HG02610 (cell line): ENCODE measurements around the gene USP37.

Experiments used
- ATAC-seq: cut with Tn5 transposase; IDR thresholded peaks from one replicate; pipeline ENCODE4 v1.9.1; 2021; ENCODE audit warnings: mild to moderate bottlenecking, moderate library complexity; ENCODE audit not compliant: unreplicated experiment

The USP37 gene

DNA sequence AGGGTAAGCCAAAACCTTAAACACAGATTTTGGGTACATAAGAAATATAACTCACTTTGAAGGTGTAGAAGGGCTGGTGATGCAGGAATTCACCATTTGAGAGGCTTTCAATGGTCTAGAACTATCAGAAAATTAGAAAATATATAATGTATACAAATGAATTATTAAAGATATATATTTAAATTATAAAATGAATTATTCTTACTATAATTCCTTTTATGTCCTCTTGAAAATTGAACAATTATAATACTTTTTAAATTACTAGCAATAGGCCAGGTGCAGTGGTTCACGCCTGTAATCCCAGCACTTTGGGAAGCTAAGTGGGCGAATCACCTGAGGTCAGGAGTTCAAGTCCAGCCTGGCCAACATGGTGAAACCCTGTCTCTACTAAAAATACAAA is 88.6 kb downstream of the USP37 start:
- no peak for ATAC-seq

DNA sequence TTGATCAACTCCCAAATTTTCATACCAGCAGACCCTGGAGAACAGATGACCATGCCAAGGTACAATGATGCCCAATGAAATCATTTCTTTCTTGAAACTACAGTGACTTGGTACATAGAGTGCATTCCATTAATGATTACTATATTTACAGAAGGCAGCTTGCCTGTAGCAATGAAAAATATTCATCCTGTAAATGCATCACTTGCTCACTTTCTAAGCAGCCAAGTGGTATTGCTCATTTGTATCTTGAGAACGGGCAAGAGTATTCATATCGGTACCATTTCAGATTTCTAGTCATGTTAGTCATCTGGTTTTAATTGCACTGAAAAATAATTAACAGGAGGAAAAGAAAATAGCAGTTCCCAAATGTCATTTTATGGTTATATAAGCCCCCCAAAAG is 89.6 kb downstream of the USP37 start:
- ATAC-seq = no peak

DNA sequence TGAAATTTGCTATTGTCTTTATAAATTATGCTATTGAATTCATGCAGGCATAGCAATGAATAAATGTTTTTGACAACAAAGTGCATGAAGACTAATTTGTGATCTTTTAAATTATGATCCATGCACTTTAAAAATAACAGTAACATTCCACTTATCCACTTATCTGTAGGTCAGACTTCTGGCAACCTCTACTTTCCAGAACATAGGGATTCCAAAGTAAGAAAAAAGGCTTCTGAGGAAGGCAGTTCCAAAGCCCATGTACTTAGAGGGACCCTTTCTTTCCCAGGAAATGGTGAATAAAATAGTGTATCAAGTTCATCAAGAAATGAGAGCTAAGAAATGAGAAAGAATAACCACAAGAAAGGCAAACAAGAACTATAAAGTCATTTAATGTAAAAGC is 90.9 kb downstream of the USP37 start:
- no peak for ATAC-seq

DNA sequence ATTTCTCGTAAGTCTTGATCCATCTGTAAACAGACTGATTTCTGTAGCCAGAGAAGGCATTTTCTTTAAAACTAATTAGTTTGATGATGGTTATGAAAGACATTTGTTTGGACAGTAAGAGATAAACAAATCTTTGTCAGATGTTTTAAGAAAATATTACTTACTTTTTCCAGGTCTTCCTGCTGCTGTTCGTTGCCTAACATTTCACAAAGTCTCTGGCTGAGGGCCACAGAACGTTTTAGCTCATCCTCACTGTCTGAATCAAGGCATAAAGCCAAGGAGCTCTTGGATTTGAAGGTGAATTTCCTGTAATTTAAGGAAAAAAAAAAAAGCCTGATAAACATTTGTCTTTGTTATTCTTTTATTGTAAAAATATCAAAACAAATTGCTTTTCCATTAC is 91.5 kb downstream of the USP37 start:
- ATAC-seq = no peak

DNA sequence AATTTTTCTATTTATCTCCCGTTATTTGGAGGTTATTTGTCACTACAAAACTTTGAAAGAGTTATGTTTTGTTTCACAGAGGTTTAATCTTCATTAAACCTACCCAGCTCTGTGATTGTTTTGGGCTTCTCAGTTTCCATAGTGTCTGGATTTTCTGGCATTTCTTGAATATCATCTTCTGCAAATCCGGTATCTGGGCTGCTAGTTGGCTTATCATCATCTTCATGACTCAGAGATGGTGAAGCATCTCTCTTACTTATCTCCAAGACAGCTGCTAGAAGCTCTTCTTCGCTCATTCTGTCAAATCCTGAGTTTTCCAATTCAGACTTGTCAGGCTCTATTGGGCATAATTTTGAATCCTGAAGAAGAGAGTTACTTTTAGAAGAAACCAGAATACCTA is 93.6 kb downstream of the USP37 start:
- ATAC-seq = no peak

DNA sequence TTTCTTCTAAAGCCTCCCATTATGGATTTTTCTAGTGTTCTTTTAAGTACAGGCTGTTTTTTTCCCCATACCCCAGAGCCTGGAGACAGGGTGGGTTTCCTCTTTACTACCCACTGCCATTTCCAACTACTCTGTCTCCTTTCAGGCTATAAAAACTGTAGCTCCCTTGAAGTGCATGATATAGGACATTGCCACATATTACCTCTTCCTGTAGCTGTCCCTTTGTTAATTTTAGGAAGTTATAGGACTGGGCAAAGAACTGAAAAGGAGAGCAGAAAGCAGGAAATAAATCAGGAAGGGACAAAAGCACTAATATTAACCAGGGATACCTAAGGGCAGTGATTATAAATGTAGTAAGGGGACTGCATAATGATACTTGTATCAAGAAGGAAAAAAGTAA is 95.2 kb downstream of the USP37 start:
- ATAC-seq = no peak

DNA sequence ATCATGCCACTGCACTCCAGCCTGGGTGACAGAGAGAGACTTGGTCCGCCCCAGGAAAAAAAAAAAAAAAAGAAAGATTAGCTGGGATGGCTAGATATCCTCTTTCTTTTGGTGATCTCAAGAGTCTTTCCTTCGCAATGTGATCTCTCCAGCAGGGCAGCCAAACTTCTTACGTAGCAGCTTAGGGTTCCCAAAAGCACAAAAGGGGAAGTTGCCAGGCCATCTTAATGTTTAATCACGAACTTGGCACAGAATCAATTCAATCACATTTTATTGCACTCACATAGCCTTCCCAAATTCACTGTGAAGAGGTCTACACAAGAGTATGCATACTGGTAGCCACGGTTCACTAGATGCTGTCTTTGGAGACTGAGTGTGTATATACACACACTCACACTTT is 96.2 kb downstream of the USP37 start:
- no peak for ATAC-seq

DNA sequence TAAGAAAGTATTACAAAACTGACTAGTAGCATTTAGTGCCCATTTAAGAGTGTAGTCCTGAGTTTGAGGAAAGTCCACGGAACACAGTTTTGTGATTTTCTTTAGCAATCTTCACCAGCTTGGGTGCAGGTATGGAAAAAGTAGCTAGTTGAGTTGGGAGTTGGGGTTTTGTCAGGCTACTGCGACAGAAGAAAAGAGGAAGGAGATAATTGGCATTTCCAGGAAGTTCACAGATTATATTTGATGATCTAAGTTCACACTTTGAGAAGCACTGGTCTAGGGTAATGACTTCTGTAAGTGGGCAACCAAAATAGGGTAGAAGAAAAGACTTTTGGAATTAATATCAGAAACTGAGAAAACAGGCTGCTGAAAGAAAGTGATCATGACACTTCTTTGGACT is 97.1 kb downstream of the USP37 start:
- ATAC-seq = no peak

DNA sequence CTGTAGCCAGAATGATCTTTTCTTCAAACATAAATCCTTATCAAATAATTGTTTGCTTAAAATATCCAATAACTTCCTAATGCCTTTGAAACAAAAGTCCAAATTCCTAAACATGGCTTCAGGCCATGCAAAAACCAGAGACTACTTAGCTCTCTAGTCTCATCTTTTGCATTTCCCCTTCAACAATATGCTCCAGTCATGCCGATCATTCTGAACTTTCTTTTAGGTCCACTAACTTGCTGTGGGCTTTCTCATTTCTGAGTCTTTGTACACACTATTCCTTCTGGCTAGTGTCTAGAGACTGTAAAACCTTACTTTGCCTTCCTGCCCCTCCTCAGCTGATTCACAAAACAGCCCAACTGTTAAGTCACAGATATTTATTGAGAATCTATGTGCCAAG is 97.7 kb downstream of the USP37 start:
- no peak for ATAC-seq

DNA sequence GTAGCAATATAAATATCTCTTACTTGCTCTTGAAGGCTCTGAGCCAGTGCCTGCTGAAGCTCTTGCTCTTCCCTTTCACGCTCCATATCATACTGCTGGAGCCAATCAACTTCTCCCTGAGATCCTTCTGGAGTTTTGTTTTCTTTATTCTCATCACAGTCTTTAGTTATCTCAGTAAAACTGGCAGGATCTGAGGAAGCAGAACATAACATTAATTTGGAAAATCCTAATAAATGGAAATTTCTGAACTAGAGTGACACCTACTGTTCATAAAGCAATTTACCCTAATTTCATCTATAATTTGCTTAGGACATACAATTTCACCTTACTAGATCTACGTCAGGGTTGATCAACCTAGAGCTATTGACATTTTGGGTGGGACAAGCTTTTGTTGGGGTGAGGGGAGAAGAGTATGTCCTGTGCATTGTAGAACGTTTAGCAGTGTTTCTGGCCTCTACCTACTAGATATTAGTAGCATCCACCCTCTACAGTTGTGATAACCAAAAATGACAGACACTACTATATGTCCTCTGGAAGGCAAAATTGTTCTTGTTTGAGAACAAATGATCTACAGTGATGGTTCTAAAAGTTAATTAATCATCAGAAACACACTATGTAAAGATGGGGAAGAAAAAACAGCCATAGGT is 102.0 kb downstream of the USP37 start:
- no peak for ATAC-seq

DNA sequence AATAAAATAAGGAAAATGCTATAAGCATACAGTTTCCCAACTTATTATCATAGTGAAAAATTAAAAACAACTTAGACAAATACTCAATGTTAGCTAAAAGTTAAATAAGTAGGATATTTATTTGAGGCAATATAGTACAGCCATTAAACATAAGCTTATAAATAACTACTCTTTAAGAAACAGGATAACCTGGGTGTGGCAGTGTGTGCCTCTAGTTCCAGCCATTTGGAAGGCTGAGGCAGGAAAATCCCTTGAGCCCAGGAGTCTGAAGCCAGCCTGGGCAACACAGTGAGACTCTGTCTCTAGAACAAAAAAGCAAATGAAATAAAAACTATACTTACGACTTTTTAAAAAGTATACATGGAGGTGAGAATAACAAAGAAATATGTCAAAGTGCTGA is 109.6 kb downstream of the USP37 start:
- no peak for ATAC-seq

DNA sequence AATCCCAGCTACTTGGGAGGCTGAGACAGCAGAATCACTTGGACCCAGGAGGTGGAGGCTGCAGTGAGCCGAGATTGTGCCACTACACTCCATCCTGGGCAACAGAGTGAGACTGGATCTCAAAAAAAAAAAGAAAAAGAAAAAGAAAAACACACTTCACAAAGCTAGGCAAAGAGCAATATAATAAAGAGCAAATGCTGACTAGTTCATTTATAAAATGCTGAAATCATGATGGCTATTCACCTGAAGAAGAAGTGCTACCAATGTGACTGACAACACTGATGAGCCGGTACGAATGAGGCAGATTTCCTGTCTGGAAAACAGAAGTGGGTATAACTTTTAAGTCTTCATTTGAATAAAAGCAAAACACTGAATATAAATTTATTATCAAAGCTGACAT is 111.3 kb downstream of the USP37 start:
- ATAC-seq = no peak

DNA sequence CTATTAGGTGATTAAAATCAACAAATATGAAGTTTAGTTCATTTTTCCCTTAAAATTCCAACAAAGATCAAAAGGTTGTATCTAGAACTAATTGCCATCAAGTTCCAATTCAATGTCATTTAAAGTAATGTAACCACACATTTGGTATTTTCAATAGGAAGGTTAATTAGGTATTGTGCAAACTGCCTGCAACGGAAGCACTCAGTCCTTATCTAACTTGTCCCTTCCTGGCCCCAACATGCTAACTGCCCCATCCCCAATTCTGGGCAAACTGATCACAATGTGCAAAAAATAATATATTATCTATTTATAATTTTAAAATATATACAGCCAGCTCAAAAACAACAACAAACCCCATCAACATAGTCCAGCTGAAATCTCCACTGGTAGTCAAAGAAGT is 116.1 kb downstream of the USP37 start:
- no peak for ATAC-seq

DNA sequence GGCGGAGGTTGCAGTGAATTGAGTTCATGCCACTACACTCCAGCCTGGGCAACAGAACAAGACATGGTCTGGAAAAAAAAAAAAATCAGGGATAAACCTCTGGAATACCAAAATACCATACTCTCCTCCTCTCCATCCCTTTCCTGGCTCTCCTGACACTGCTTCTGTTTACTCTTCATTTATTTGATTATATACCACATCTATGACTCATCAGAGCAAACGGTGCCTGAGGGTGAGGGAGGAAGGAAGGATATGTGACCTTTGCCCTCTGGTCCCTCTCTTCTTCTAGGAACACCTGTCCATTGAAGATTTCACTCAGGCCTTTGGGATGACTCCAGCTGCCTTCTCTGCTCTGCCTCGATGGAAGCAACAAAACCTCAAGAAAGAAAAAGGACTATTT is 119.2 kb downstream of the USP37 start:
- no peak for ATAC-seq

DNA sequence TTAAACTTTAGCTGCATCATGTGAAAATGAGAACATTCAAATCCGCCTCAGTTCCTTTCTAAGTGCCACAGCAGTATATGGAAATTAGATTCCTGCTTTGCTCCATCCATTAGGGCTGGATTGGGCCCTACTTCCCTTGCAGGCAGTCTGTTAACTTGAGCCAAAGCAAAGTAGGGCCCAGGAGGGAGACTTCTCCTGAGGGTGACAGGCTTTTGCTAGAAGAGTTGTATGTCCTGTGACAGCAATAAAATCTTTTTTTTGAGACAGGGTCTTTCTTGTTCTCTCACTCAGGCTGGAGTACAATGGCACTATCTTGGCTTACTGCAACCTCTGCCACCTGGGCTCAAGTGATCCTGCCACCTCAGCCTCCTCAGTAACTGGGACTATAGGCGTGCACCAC is 121.1 kb downstream of the USP37 start:
- no peak for ATAC-seq

DNA sequence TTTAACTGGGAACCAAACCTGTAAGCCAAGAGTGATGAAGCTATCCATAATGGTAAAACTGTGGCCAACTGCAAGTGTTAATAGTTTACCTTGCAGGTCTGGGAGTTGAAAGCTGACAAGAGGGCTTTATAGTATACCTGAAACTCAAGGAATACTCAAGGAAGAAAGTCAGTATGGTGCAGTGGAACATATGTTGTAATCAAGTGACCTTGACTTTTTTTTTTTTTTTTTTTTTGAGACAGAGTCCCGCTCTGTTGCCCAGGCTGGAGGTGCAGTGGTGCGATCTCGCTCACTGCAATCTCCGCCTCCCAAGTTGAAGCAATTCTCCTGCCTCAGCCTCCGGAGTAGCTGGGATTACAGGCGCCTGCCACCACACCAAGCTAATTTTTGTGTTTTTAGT is 121.6 kb downstream of the USP37 start:
- ATAC-seq = no peak

DNA sequence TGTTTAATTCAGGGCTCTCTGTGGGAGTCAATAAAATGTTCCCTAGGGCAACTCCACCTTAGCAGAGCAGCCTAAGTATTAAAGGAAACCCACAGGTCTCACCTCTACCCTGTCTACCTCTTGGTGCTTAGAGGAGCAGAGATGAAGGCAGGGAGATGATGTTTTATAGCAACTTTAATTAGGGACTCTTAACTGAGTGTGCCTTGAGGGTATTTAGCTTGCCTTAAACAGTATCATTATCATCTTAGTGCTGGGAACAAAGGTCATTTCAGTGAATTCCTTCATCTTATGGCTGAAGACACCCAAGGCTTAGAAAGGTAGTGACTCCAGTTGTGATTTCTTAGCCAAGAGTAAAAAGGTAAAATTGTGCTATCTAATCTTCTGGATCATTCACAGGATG is 122.5 kb downstream of the USP37 start:
- no peak for ATAC-seq

DNA sequence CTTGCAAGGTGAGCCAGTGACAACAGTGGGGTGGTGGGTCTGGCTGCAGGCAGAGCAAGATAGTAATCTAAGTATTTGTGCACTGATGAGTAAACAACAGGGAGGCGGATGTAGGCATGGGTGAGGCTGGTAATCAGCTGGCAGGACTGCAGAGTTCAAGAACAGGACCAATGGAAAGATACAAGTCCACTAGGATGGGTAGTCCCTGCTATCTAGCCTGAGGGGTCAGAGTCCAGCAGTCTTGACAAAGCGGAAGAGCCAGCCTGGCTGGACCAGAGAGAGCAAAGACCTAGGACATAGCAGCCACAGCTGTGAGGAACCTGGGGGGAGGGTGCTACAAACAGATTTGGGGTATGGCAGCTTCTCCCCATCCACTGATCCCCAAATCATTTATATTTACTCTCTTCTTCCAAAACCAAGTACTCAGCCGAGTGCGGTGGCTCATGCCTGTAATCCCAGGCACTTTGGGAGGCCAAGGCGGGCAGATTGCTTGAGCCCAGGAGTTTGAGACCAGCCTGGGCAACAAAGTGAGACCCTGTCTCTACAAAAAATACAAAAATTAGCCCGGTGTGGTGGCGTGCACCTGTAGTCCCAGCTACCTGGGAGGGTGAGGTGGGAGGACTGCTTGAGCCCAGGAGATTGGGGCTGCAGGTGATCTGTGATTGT is 123.3 kb downstream of the USP37 start:
- no peak for ATAC-seq

DNA sequence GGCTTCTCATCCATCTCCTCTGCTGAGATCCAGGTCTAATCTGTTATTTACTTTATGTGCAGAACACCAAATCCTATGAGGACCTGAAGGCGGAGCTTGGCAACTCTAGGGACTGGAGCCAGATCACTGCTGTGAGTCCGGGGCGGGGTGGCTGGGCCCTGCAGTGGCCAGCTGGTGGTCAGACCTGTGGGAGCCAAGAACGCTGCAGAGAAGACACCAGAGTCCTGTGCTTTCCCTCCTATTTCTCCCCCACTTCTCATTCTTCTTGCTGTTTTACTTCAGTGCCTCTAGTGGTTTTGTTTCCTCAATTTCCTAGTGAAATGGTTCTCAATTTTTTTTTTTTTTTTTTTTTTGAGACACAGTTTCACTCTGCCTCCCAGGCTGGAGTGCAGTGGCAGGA is 129.6 kb downstream of the USP37 start:
- no peak for ATAC-seq

DNA sequence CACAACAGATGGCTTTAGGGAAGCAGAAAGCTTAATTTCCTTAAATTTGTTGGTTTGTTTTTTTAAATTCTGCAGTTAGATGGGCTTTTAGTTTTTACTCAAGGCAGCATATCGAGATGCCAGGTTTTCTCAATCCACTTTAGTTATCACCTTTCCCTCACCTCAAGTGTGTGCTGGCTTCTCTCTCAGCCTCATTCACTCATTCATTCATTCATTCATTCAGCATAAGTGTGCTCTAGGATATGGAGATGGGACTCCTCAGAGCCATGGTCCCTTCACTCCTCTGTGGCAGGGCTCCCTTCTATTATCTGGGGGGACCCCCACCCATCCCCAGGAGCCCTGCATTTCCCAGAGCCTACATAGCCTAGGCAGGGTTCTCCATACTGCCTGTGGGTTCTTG is 130.2 kb downstream of the USP37 start:
- ATAC-seq = no peak

DNA sequence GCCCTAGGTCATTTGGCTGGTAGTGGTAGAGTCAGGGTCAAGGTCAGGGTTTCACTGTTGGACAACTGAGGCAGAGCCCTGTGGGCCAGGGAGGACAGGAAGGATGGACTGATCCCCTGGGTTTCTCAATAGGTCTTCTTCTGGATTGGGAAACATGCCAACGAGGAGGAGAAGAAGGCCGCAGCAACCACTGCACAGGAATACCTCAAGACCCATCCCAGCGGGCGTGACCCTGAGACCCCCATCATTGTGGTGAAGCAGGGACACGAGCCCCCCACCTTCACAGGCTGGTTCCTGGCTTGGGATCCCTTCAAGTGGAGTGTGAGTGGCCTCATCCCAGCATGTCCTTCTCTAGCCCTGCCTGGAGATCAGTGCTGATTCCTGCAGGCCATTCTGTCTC is 131.2 kb downstream of the USP37 start:
- ATAC-seq = no peak

DNA sequence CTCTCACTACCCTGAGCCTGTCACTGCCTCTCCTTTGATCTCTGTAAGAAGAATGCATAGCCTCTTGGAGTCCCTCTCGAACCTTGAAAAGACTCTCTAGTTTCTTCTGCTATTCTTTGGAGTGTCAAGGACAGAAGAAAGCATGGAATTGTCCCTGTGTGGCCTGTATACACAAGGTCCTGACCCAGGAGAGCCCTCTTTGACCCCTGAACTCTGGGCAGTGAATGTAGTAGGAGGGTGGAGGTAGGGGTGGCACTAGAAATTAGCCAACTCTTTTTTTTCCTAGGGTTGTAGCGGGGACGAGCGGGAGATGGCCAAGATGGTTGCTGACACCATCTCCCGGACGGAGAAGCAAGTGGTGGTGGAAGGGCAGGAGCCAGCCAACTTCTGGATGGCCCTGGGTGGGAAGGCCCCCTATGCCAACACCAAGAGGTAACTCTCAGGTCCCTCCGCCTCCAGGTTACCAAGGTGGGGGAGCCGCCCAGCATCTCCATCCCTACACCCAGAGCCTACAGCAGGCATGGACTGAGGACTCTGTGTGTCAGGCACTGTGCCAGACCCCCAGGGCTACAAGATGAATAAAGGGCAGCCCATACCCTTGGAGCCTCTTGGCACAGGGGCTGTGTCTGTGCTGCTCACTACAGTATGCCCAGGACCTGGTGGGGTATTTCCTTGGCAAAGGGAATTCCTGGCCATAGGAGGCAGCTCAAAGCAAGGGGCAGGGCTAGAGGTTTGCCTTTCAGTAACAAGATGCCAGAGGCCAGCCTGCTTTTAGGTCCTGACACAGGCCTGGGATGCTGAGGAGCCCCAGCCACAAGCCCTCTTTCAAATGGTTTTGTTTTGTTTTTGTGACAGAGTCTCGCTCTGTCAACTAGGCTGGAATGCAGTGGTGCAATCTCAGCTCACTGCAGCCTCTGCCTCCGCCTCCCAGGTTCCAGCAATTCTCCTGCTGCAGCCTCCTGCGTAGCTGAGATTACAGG is 132.9 kb downstream of the USP37 start:
- ATAC-seq = no peak
